Neural crest cell (in vitro differentiated cells): Measurements from ENCODE around the gene EDC3. TPM values are rescaled to one million over a fixed set of nuclear protein-coding genes. Genes with fewer than 3 reads are reported as not detected.
"Not testable (repeated sequence)": the region's sequence is repeated elsewhere in the genome, so short reads cannot be mapped to it uniquely, and the experiment has no call there.

Experiments
- DNase-seq: peaks from one replicate; pipeline ENCODE4 v3.0.0; 2021; ENCODE audit warnings: low read depth, mixed read lengths, low spot score
- H3K27ac Mint-ChIP-seq: one replicate; pipeline ENCODE4 v1.8.0; 2021; ENCODE audit warnings: mild to moderate bottlenecking, mixed read lengths; ENCODE audit not compliant: unreplicated experiment
- H3K27me3 Mint-ChIP-seq: 2 replicates; pipeline ENCODE4 v1.8.0; 2021; ENCODE audit warnings: low read depth, mild to moderate bottlenecking, mixed read lengths
- H3K36me3 Mint-ChIP-seq: 2 replicates; pipeline ENCODE4 v1.8.0; 2021; ENCODE audit warnings: low read depth, mild to moderate bottlenecking, mixed read lengths
- H3K4me1 Mint-ChIP-seq: 2 replicates; pipeline ENCODE4 v1.8.0; 2021; ENCODE audit warnings: mixed read lengths
- H3K4me3 Mint-ChIP-seq: one replicate; pipeline ENCODE4 v1.8.0; 2021; ENCODE audit warnings: mild to moderate bottlenecking, mixed read lengths
- H3K9me3 Mint-ChIP-seq: 2 replicates; pipeline ENCODE4 v1.8.0; 2021; ENCODE audit warnings: mixed read lengths
- total RNA-seq: library from RNA; stranded (reverse); gene quantifications from 2 replicates; pipeline ENCODE4 v1.2.1, GENCODE V29; 2021
- TF ChIP-seq, protein P1 (sequence below): fragments of 200-600 bp; sonication (generic); conservative IDR thresholded peaks from 2 replicates; pipeline ENCODE4 v1.5.0; 2021; ENCODE audit warnings: antibody characterized with exemption, mild to moderate bottlenecking

EDC3 gene
- total RNA-seq, 1 donor from 2014 or later = 69.8 TPM

GRCh38 chr15:74631408-74631807 is 64.4 kb downstream of the EDC3 start:
- no peaks in the 10 kb centered on the region for H3K4me1 Mint-ChIP-seq
- H3K4me3 Mint-ChIP-seq = no peak overlapping the region
- TF ChIP-seq, protein P1, sequence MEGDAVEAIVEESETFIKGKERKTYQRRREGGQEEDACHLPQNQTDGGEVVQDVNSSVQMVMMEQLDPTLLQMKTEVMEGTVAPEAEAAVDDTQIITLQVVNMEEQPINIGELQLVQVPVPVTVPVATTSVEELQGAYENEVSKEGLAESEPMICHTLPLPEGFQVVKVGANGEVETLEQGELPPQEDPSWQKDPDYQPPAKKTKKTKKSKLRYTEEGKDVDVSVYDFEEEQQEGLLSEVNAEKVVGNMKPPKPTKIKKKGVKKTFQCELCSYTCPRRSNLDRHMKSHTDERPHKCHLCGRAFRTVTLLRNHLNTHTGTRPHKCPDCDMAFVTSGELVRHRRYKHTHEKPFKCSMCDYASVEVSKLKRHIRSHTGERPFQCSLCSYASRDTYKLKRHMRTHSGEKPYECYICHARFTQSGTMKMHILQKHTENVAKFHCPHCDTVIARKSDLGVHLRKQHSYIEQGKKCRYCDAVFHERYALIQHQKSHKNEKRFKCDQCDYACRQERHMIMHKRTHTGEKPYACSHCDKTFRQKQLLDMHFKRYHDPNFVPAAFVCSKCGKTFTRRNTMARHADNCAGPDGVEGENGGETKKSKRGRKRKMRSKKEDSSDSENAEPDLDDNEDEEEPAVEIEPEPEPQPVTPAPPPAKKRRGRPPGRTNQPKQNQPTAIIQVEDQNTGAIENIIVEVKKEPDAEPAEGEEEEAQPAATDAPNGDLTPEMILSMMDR = no peak
- H3K27ac Mint-ChIP-seq = no peak overlapping the region
- H3K36me3 Mint-ChIP-seq = peaks cover 4% of the 10 kb centered on the region
- no peaks in the 10 kb centered on the region for H3K9me3 Mint-ChIP-seq
- H3K27me3 Mint-ChIP-seq = peaks cover 4% of the 10 kb centered on the region
- DNase-seq = no peak

DNA sequence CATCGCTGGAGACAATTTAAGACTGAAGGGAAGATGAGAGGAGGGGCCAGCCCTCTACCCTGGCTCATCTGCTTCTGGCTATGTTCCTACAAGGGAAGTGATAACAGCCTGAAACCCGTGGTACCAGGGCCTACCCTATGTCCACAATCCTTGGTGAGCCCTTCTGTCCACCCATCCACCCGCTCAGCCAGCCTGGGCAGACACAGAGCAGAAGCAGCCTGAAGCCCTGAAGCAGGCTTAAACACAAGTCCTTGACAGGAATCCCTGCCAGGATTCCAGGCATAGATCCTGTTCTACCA is 64.8 kb downstream of the EDC3 start:
- no peak overlapping the region for H3K4me3 Mint-ChIP-seq
- TF ChIP-seq, protein P1 = no peak

GRCh38 chr15:74630284-74631086 is 65.3 kb downstream of the EDC3 start:
- Mint-ChIP-seq H3K27ac (no peak overlapping the region), H3K4me1 (no peaks in the 10 kb centered on the region), H3K9me3 (no peaks in the 10 kb centered on the region), H3K27me3 (peaks cover 7% of the 10 kb centered on the region), H3K36me3 (peaks cover 8% of the 10 kb centered on the region), H3K4me3 (no peak overlapping the region)
- TF ChIP-seq, protein P1 = no peak
- DNase-seq = no peak

More for the DNA sequence above, 64.8 kb downstream of the EDC3 start:
- Mint-ChIP-seq H3K36me3 (peaks cover 4% of the 10 kb centered on the region), H3K4me1 (no peaks in the 10 kb centered on the region), H3K9me3 (no peaks in the 10 kb centered on the region), H3K27me3 (peaks cover 4% of the 10 kb centered on the region), H3K27ac (no peak overlapping the region)
- no peak for DNase-seq

DNA sequence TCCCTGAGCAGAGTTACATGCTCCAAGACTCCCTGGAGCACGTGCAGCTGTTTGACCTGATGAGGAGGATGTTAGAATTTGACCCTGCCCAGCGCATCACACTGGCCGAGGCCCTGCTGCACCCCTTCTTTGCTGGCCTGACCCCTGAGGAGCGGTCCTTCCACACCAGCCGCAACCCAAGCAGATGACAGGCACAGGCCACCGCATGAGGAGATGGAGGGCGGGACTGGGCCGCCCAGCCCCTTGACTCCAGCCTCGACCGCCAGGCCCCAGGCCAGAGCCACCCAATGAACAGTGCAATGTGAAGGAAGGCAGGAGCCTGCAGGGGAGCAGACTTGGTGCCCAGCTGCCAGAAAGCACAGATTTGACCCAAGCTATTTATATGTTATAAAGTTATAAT is 66.1 kb downstream of the EDC3 start:
- H3K9me3 Mint-ChIP-seq, DNase-seq, H3K27ac Mint-ChIP-seq, H3K4me3 Mint-ChIP-seq, H3K27me3 Mint-ChIP-seq, H3K4me1 Mint-ChIP-seq, H3K36me3 Mint-ChIP-seq: not testable (repeated sequence)

DNA sequence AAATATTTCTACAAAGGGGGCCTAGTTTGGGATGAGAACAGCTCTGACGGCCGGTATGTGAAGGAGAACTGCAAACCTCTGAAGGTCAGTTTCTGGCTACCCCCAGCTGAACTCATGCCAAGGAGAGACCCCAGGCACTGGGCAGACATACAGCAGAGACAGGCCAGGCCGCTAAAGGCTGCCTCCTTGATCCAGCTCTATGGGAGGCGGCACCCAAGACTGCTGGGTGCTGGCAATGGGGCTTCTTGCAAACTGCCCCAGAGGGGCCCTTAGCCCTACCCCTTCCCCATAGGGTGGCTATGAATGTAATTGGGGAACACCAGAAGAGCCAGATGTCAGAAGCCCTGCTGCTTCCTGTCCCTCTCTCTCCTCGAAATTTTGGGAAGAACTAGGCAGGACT is 66.9 kb downstream of the EDC3 start:
- Mint-ChIP-seq H3K4me1 (no peaks in the 10 kb centered on the region), H3K27me3 (peaks cover 7% of the 10 kb centered on the region), H3K27ac (no peak overlapping the region), H3K4me3 (peak overlapping the region; percentile 31), H3K36me3 (peaks cover 8% of the 10 kb centered on the region), H3K9me3 (no peaks in the 10 kb centered on the region)
- TF ChIP-seq, protein P1 = no peak
- DNase-seq = no peak

DNA sequence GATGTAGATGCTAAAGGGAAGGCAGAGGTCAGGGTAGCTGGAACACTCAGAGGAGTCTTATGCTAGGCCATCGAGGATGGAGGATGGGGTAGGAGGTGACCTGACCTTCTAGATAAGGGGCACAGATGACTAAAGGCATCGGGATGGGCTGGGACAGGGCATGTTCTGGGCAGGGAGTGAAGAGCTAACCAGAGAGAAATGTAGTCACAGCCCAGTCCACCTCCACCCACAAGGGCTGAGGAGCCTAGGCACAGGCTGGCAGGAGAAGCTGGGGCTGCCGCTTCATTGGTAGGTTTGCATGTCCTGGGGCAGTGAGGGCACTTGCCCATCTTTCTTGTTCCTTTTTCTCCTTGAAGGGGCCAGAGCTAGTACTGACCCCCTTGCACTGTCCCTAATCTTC is 67.6 kb downstream of the EDC3 start:
- TF ChIP-seq, protein P1 = no peak
- Mint-ChIP-seq H3K36me3 (peaks cover 10% of the 10 kb centered on the region), H3K9me3 (no peaks in the 10 kb centered on the region), H3K4me1 (no peaks in the 10 kb centered on the region), H3K27me3 (peaks cover 7% of the 10 kb centered on the region), H3K4me3 (peak overlapping the region; percentile 31), H3K27ac (peak overlapping the region; percentile 57)
- no peak for DNase-seq
